Activated CD4-positive, alpha-beta T cell treated with anti-CD3 and anti-CD28 coated beads, Interleukin-2, Interleukin-6, amounts not matched to agents 100 ng/mL and 50 ng/mL, durations not matched to agents 16 hours and 8 hours (primary cell): ENCODE results near the gene CHST4.
"Not testable (repeated sequence)": the region's sequence is repeated elsewhere in the genome, so short reads cannot be mapped to it uniquely, and the experiment has no call there.

Experiments used
- DNase-seq: peaks from one replicate; pipeline ENCODE4 v3.0.0-alpha.2; 2020

CHST4 gene

DNA sequence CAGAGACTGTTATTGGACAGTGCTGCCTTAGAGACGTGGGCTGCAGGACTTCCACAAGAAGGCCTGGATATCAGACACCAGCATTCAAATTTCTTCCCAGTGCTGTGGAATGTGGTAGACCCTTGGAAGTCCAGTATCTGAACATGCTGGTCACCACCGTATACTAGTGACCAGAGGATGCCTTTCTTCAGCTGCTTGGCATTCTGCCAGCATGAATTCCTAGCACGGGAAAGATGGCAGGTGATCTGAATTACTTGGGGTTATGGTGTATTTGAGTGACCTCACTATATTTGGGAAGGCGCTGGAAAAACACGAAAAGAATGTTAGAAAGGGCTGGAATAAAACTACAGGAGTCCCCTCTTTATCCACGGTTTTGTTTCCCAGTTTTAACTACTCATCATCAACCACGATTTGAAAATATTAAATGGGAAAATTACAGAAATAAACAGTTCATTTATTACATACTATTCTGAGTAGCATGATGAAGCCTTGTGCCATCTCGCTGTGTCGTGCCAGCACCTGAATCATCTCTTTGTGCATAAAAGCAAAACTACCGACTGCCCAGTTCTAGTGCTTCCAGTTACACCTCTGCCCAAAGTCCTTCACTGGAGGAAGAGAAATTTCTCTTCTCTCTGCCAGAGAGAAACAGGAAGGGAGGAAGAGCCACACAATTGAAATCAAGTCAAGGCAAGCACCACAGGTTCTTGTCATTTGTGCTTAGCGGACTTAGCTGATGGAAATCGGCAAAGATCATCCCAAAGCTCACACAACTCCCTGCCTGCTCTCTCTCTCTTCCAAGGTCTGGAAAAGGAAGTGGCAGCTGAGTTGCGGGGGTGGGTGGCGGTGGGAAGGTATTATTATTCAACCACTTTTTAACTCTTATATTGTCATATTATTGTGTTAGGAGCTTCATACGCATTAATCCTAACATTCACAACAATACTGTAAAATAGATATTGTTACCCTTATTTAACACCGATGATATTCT, 1.4 kb upstream of the CHST4 start:
- DNase-seq = no peak

DNA sequence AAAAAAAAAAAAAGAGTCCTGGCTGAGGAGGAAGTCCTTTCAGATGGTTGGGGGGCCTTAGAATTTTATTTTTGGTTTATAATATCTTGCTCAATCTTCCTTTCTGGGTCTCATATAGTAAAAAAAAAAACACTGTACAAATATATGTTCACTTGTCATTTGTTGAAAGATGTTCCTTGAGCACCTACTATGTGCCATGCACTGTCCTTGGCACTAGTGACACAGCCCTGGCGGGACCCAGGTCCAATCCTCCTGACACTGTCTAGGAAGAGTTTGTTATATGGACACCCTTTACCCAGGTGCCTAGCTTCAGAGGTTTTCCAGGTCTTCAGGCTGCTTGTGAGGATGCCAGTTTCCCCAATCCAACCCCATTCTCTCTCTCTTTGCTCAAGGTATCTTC, 2.0 kb downstream of the CHST4 start:
- no peak for DNase-seq

DNA sequence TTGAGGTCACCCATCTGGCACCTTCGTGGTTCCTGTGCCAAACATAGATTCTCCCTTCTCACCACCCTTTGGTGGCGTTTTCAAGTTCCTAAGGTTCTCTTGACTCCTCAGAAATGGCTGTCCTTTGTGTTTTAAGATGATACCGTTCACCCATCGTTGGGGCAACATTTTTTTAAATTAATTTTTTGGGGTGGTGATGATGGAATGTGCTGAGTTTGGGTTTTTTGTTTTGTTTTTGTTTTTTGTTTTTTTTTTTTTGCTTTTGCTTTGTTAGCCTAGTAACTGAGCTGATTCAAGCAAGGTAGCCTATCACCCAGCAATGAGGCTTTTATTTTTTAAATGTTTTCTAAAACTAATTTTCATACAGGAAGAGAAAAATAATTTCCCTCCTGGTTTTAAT, 2.6 kb downstream of the CHST4 start:
- DNase-seq = no peak

DNA sequence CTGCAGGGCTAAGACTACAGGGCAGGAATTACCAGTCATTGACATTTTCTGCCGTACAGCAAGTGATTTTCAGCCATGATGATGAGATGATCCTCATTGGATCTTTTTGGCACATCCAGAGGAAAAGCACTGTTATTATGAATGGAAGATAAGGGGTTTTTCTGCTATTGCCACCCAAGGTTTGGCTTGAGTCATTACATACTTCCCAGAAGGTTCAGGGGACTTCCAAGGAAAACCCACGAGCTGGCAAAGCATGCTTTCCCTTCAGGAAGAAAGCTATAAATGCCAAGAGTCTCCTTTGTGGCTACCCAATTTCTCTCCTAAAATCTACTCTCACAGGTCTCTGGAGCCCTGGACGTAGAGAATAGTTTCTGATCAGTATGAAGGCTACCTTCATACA, 6.1 kb downstream of the CHST4 start:
- DNase-seq = no peak

DNA sequence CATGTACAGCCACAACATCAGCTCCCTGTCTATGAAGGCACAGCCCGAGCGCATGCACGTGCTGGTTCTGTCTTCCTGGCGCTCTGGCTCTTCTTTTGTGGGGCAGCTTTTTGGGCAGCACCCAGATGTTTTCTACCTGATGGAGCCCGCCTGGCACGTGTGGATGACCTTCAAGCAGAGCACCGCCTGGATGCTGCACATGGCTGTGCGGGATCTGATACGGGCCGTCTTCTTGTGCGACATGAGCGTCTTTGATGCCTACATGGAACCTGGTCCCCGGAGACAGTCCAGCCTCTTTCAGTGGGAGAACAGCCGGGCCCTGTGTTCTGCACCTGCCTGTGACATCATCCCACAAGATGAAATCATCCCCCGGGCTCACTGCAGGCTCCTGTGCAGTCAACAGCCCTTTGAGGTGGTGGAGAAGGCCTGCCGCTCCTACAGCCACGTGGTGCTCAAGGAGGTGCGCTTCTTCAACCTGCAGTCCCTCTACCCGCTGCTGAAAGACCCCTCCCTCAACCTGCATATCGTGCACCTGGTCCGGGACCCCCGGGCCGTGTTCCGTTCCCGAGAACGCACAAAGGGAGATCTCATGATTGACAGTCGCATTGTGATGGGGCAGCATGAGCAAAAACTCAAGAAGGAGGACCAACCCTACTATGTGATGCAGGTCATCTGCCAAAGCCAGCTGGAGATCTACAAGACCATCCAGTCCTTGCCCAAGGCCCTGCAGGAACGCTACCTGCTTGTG, 10.7 kb downstream of the CHST4 start:
- no peak for DNase-seq

DNA sequence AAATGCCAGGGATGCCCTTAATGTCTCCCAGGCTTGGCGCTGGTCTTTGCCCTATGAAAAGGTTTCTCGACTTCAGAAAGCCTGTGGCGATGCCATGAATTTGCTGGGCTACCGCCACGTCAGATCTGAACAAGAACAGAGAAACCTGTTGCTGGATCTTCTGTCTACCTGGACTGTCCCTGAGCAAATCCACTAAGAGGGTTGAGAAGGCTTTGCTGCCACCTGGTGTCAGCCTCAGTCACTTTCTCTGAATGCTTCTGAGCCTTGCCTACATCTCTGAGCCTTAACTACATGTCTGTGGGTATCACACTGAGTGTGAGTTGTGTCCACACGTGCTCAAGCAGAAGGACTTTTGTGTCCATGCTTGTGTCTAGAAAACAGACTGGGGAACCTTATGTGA, 11.4 kb downstream of the CHST4 start:
- peak; percentile 45 for DNase-seq

DNA sequence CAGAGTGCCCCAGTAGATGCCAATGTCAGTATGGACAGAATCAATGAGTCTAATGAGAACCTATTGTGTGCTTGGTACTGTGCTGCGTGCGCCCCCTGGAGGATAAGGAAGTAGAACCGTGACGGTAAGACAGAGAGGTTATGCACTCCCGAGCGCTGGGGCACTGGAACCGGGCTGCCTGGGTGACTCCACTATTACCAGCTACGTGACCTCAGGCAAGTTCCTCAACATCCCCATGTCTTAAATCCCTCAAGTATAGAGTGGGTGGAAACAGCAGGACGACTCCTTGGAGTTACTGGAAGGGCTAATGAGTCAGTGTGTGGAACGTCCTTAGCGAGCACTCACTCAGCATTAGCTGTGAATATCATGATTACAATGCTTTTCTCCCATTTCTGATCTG, 16.2 kb downstream of the CHST4 start:
- DNase-seq = peak; percentile 76

DNA sequence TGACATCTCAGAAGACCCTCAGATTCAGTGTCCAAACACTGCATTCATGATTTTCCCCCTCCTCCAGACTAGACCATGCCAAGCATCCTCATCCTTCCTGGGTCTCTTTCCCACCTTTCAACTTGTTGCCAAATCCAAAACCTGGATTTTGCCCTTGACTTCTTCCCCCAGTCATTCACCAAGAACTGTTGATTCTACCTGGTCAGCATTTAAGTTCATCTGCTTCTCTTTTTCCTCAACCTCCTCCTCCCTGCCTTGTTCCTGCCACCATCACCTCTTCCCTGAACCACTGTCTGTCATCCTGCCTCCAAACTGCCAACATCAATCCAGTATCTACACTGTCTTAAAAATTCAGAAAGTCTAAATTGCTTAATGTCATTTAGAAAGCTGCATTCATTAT, 20.9 kb downstream of the CHST4 start:
- no peak for DNase-seq

DNA sequence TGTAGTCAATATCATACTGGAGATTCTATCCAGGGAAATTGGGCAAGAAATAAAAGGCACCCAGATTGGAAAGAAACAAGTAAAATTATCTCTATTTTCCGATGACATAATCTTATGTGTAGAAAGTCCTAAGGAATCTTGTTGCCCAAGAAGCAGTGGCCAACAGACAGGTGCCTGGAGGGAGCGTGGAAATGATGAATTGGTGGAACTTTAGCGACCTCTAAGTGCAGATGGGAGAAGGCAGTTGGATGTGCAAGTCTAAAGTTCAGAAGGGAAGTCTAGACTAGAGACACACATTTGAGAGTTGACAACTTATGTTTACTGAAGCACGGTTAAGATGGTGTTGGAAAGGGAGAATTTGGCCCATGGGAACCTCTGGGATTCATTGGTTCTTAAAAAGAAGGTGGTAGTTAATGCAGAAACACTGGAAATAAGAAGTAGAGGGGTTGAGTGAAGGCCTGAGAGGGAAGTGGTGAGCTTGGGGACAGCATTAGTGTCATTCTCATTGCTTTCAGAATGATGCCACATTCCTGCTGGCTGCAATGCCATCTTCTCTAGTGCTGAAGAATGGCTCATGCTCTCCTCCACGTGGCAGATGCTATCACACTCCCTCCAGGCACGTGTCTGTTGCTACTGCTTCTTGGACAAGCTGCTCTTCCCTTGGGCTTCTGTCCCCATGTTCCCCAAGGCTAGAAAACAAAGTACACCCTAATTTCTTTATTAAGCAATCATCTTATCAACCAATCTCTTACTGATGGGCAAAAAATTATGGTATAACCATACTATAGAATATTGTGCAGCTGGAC, 26.7 kb downstream of the CHST4 start:
- no peak for DNase-seq

DNA sequence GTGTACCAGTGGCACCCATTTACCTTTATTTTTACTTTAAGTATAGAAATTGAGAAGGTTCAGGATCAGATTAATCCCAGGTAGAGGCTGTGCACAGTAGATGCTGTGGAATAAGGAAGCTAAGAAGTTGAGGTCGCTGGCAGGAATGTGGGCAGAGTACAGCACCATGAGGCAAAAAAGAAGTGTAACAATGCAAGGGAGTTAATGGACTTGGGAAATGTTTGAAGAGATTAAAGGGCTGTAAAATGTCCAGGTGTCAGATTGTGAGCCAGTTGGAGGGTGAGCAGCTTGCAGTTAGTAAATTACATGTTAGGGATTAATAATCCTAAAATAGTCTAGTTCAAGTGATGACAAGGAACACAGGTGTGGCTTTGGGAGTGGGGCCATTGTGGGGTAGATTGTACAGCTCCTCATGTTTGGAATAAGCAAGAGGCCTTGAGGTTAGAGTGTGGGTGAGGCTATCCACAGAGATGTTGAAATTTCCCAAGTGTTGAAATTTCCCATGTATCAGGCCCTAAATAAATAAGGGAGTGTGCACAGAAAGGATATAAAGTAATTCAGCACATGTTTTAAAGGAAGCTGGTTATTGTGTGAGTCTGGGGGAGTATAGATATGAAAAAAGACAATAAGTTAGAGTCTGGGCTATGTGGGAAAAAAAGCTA, 29.1 kb downstream of the CHST4 start:
- no peak for DNase-seq

DNA sequence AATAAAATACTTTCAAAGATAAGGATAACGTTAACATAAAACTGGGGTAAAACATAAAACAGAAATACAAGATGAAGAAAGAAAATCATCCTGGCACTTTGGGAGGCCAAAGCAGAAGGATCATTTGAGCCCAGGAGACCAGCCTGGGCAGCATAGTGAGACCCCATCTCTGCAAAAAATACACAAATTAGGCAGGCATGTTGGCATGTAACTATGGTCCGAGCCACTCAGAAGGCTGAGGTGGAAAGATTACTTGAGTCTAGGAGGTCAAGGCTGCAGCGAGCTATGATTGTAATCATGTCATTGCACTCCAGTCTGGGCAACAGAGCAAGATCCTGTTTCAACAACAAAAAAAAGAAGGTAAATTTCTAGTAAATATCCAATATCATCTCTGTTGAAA, 31.1 kb downstream of the CHST4 start:
- DNase-seq = no peak

DNA sequence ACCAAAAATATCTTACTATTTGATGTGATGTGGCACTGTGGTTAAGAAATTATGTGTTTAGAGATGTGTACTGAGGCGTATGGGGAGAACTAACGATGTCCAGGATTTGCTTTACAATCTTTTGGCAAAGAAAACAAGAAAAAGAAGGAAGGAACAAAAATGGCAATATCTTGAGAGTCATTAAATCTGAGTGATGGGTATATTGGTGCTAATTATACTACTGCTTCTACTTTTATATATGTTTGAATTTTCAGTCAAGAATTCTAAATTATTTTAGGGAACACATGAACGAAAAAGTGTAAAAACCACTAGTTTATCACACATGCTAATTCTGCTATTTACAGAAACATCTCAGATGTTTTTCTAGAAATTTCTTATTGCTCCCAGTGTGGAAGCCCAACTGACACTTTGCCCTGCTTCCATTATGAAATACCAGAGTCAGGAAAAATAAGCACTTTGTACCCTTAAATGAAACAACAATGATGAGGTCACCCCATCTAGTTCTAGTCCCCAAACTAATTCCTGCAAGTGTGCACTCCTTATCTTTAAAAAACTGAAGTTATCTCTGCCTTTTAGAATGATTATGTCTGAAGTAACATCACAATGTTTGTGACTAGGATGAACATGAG, 31.8 kb downstream of the CHST4 start:
- DNase-seq = no peak

DNA sequence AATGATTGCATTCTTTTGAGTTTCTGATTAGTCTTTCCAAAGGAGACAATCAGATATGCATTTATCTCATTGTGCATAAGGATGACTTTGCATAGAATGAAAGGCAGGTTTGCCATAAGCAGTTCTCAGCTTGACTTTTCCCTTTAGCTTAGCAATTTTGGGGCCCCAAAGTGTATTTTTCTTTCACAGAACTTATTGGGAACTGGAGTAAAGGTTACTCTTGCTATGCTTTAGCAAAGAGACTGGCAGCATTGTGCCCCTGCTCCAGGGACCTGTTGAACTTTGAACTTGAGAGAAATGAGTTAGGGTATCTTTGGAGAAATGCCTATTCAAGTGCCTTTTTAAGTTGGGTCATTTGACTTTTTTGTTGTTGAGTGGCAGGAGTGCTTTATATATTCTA, 33.6 kb downstream of the CHST4 start:
- no peak for DNase-seq

DNA sequence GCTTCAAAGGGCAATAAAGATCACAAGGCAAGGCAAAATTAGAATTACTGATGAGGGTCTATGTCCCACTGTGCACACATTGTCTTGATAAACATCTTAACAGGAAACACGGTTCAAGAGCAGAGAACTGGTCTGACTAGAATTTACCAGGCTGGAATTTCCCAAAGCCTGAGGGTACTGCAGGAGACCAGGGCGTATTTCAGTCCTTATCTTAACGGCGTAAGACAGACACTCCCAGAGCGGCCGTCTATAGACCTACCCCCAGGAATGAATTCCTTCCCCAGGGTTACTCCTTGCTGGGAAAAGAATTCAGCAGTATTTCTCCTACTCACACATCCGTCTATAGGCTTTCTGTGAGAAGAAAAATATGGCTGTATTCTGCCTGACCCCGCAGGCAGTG, 35.7 kb downstream of the CHST4 start:
- DNase-seq = not testable (repeated sequence)

DNA sequence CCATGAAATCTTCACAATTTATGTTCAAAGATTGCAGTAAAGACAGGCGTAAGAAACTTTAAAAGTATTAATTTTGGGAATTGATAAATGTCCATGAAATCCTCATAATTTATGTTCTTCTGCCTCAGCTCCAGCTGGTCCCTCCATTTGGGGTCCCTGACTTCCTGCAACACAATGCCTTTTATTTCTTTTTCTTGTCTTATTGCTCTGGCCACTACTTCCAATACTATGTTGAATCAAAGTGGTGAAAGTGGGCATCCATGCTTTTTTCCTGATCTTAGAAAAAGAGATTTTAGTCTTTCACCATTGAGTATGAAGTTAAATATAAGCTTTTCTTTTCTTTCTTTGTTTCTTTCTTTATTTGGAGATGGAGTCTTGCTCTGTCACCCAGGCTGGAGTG, 36.3 kb downstream of the CHST4 start:
- no peak for DNase-seq

DNA sequence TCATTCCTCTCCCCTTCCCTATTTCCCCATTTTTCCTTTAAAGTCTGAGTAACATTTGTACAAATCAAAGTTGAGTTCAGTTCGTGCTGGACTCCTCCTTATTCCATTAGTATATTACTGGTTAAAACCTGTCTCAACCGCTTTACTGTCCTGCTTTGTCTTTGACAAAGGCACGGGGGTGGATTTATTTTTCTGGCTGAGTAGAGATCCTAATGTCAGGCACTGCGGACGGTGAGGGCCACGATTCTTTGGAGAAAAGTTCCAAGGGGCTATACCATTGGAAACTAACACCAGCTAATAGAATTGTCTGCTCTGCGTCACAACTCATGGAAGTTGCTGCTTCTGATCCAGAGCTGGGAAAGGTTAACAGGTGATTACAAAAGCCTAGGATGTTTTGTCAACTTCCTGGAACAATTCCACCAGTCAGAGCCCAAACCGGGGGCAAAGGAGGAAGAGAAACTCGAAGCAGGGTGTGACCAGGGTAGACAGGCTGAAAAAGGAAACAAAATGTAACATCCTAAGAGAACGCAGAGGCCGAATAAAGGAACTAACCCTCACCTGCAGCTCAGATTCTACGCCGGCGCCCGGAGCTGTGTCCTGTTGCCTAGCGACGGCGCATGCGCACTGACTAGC, 38.2 kb downstream of the CHST4 start:
- DNase-seq = no peak

DNA sequence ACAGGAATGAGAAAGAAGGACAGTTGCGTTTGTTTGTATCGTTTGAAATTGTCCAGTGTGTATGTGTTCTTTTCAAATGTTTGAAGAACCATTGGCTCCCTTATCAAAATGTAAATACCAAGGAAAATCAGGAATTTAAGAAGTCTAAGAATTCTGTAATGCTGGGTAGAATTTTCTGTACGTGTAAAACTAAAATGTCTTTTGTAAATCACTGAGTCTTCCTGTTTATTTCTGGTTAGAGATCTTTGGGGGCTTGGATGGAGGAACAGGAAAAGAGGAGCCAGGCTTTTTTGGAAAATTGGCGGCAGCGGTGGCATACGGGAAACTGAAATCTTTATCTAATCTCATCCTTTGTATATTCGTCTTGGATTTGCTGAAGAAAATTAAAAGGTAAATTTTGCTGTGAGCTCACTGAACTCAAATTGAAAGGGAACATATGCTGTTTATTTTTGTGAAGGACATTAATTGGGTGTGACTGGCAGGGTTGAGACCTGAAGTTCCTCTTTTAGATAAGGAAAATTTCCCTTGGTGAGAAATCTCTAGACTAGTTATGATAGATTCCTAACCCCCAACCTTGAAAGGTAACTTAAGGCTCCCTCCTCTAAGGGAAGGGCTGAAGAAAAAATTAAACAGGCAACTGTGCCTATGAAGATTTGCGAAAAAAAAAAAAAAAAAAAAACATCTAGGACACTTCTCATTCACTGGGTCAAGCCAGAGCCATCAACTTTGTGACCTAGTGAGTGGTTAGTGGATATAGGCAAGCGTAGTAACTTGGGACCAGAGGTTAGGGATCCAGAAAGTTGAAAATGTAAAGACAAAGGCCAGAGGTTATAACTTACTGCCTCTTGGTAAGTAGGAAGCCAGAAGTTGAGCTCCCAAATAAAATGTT, 39.8 kb downstream of the CHST4 start:
- no peak for DNase-seq

DNA sequence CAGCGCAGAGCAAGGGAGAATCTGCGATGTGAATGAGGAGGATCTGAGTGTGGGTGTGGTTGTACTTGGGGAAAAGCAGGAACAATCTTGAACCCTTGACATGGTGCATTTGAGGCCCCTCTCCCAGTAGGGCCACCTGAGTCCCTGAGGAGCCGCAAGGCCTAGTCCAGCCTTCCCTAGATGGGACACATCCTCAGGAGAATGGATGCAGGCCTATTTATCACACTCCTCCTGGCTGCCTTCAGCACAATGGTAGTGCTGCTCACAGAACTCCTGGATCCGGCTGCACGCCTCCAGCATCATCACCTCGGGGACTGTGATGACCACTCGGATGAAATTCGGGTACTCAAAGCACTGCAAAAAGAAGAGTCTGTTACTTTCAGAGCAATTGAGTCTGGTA, 41.7 kb downstream of the CHST4 start:
- no peak for DNase-seq

DNA sequence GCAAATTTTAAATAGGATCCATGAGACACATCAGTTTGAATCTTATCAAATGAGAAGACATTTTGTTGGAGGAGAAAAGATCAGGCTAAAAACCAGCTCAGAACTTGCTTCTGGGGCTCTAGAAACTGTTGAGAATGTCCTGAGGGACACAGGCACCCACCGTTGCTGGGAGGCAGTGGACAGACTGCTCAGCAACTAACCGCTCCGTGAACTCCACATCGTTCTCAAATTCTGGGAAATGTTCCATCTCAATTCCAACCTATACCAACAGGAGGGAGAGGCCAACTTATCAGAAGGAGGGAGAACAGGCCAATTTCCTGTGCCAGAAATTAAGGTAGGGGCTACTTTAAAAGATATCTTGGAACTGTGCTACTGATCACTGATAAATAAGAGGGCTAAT, 42.3 kb downstream of the CHST4 start:
- DNase-seq = no peak

DNA sequence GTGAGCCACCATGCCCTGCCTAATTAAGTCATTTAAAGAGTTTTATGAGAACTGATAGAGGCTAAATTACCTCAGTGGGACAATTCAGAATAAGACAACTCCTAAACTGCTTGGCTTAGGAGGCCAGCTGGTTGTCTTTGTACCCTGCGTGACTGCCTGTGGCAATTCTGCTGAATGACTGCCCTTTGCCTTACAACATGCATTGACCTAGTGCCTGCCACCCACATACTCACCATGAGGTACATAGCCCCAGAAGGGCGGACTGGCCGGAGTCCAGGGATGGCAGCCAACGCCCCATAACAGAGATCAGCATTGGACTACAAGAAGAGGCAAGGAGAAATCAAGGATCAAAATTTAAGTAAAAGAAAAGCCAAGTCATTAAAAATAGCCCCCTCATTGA, 43.4 kb downstream of the CHST4 start:
- no peak for DNase-seq

DNA sequence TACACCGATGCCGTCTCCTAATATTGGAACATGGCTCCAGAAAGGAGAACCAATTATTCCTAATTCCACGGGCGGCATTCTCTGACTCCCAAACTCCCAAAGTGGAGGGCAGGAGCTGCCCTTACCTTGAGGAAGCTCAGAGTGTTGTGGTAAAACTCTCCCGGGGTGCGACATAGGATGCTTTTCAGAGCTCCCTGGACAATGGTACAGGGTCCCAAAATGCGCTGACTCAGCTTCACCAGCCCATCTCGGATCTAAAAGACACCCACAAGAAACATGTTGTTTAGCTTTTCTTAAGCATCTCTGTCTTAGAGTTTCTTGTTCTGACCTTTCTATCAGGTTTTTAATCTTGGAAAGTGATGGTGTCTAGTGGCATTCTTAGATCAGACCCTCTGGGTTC, 43.9 kb downstream of the CHST4 start:
- no peak for DNase-seq
